ENCODE results near the gene CPD.
A peak's percentile ranks its signal among the peaks of the same experiment; 100 is the strongest.

CPD gene

GRCh38 chr17:30357476-30357875 lies 21.3 kb upstream of the CPD start:
- no peak for DNase-seq

GRCh38 chr17:30358055-30358760 lies 20.5 kb upstream of the CPD start:
- no peak for DNase-seq

DNA sequence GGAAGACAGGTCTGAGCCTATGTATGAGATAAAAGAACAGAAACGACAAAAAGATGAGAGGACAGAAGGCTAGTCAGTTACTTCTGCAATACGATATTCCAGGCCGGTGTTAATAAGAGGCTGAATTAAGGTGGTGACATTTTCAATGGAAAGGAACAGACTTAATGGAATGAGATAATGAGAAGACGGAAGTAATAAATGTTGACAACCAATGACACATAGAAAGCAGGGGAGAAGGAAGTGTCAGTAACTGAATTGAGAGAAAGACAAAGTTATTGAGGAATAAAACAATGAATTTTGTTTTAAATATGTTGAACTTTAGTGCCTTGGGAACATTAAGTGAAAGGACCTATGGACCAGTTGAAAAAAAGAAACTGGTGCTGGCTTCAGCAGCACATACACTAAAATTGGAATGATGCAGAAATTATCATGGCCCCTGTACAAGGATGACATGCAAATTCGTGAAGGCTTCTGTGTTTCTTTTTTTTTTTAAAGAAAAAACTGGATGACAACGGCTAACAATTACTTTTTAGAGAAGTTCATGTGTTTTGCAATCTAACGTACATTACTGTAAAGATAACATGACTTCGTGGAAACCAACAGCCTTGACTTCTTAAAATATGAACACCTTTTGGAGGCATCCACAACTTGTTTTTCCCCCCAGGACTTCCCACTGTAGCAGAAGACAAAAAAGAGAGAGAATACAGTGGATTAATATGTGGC lies 18.5 kb upstream of the CPD start:
- no peak for DNase-seq

GRCh38 chr17:30361766-30362279 lies 16.9 kb upstream of the CPD start:
- DNase-seq, result no peak

DNA sequence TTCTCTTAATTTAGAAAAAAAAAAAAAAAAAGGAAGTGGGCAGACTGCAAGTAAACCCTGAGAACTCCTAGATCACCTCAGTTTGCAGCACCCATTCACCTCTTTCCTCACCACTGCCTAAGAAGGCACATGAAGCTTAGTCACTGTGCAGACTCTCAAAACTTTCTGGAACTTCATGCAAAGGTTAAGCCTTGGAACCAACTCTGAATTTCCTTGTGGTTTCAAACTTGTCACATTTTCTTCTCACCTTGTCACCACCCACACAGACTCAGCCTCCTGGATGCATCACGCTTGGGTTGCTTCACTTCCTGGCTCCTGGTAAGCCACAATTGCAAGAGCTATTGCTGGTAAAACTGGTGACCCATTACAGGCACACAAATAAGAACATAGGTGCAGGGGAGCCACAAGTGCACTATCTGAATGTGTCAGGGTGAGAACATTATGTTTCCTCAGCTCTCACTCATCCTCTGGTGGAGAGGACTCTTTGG lies 15.0 kb upstream of the CPD start:
- no peak for DNase-seq

- DNase-seq, result no peak
Measured at GRCh38 chr17:30366536-30366935, 12.2 kb upstream of the CPD start.

- no peak for DNase-seq
Measured at GRCh38 chr17:30368912-30369720, 9.6 kb upstream of the CPD start.

DNA sequence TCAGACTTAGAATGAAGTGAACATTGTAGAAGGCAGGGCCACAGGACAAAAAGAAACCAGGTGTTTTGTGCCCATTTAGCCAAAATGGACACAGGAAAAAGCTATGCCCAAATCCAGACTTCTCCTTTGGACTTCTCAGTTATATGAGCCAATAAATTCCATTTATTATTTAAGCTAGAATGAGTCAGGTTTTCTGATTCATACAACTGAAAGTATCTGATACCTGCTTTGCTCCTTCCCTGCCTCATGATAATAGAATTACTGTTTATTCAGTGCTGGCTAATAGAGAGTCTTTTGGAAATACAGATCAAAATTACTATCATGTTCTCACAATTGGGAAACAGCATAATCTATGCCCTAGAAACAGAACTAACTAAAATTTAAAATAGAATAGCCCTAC lies 8.7 kb upstream of the CPD start:
- no peak for DNase-seq

GRCh38 chr17:30372755-30373154 lies 6.0 kb upstream of the CPD start:
- DNase-seq, result no peak

- DNase-seq, result no peak
Measured at GRCh38 chr17:30375661-30376060, 3.1 kb upstream of the CPD start.

DNA sequence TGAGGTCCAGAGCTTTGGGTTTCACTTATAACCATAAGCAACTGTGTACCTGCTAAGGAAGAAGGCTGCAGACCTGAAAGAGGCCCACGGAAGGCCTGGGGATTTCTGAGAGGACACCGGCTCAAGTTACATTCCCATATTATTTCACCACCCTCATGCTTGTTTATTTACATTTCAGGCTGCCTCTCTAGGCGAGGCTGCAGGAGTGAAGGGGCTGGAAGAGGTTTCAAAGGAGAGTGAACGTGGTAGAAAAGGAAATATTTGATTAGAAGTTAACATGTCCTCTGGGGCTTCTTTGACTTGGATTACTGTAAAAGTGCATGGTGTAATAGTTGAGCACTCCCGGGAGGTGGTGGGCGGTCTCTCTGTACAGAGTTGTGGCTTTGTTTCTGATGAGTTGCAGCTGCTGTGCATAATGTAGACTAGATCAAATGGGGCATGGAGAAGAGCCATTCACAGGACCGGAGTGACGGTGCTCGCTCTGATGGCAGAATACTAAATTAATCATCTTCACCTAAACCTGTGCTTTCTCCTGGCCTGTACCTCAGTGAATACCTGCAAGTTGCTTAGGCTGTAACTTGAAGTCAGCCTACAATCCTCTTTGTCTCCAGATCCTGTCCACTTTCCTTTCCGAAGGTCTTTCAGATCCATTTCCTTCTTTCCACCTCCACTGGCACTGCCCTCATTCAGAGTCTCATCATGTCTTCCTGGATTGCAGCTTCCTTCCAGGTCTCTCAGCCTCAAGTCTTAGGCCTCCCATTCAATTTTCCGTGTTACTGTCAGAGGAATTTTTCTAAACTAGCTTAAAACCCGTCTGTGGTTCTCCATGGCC lies 1.9 kb upstream of the CPD start:
- DNase-seq, result peak; percentile 88

DNA sequence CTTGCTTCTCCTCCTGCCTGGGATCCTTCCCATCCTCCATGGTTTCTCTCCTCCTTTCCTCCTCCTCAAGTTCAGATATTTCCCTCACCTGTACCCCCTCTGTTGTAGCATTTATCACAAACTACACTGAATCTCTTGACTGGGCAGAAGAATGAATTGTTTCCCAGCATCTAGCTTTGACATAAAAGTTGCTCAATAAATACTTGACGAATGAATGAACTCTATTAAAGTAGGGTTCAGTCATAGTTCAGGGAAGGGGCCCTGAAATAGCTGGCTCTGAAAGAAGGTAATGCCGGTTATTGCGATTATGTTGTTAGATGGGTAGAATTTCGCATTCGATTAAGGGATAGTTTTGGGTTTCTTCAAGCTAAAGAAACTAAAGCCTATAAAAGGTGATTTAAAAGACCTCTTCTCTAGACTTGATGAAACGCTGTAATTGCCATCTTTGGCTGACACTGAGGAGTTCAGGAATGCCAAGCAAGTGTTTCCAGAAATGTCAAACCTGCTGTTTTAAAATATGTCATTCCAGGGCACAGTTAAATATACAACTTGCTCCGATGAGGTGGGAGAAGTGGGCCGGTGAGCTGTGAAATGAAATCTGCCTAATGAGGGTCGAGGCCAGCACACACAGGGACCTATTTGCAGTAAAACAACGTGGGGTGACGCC lies 1.0 kb upstream of the CPD start:
- no peak for DNase-seq

GRCh38 chr17:30378241-30378824 lies 394 bp upstream of the CPD start:
- DNase-seq, result no peak

DNA sequence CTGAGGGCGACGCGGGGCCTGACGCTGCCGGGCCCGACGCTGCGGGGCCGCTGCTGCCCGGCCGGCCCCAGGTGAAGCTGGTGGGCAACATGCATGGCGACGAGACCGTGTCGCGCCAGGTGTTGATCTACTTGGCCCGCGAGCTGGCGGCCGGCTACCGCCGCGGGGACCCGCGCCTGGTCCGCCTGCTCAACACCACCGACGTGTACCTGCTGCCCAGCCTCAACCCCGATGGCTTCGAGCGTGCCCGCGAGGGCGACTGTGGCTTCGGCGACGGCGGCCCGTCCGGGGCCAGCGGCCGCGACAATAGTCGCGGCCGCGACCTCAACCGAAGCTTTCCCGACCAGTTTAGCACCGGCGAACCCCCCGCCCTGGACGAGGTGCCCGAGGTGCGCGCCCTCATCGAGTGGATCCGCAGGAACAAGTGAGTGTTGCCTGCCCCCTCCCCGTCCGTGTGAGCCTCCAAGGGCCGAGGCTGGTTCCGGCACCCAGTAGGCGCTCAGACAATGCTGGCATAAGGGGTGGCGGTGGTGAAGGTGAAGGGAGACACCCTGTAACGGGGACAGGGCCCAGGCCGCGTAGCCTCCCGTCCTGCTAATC lies 676 bp downstream of the CPD start:
- no peak for DNase-seq

DNA sequence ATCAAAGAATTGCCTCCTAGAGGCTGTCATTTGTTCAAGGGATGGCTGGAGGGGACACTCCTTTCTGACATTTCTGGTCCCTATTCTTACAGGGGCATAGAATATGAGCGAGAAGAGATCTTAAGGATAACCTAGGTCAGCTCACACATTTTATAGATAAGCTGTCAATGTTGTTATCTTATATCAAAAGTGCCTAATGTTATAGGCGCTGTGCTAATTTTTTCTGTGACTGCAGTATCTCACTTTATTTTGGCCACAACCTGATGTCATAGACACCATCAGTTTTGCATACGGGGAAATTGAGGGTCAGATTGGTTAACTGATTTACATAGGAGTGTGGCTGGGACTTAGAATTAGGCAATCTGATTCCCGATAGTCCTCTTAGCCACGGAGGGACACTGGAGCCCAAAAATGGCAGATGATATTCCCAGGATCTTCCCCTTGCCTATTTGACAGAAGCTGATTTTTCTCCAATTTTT lies 1.2 kb downstream of the CPD start:
- peak; percentile 39 for DNase-seq

DNA sequence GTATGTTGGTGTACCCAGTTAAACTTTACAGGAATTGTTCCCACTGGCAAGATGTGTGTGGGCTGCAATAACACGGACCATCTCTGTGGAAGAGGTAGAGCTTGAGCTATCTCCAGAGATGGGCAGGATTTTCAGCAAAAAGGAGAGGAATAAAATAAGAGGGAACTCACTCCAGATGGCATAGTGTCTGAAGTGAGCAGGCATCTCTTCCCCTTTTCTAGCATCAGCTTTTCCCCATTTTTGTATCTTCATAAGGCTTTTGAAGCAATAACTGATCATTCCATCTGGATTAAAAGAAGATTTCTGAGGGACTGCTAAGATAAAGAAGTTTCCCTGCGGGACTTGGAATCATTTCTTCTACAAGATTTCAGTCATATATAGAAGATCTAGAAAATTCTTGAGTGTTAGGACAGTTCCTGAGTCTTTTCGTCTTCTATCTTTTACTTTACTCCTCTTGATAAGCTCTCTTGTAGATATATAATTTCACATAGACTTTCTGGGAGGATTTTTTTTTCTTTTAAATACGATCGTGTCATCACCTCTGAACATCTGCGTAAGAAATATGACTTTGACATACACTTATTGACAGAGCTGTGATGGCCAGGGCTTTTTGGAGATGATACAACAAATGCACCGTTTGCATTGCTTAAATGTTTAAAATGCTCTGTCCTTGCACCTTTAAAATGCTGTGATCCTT lies 2.1 kb downstream of the CPD start:
- DNase-seq, result no peak

DNA sequence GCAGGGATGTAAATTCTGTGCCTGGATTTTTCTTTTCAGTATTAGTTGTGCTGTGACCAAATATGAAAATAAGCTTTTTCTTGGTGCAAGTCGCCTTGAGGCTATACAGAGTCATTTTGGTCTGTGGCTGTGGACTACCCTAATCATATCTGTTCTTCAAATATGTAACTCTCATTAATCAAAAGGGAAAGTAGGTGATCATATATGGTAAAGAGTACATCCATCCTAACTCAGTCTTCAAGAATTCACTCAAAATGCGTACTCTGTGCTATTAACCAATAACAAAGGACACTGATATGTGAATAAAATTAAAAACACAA lies 2.6 kb downstream of the CPD start:
- no peak for DNase-seq

GRCh38 chr17:30382345-30382744 lies 3.6 kb downstream of the CPD start:
- DNase-seq, result no peak

DNA sequence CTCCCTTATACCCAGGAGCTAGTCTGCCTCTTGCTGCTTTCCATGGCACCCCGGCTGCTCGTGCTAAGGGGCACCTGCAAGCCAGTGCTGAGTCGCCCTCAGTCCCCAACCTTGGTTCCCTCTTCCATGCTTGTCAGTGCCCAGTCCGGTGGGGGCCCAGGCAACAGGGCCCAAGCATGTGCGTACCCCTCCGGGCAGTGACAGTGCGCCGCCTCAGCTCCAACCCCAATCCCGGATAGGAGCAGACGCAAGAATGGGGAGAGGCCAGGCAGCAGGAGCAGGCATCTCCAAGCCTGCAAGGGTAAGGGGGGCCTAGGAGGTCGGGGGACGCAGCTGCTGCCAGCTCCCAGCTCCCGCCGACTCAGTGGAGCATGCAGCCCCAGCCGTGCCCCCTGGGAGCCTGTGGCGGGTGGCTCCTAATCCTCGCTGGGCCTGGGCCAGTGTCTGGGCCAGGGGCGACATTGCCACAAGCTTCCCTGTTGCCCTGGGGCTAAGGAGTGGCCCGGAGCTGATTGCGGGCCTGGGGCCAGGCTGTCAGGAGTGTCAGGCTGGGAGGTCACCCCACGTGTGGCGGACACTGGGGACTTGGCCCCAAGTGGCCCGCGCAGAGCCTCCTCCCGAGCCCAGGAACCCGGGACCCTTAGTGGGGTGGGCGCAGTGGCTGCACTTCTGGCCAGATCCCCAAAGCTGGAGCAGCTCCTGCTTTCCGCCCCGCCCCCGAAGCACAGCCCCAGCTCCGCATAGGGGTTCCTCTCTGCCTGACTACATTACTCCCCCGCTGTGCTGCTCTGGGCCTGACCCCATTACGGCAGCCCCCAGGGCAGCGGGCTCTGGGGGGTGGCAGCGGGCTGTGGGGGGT lies 9.8 kb downstream of the CPD start:
- no peak for DNase-seq
